Measurements from ENCODE around the gene DYDC1.

Gene DYDC1

DNA sequence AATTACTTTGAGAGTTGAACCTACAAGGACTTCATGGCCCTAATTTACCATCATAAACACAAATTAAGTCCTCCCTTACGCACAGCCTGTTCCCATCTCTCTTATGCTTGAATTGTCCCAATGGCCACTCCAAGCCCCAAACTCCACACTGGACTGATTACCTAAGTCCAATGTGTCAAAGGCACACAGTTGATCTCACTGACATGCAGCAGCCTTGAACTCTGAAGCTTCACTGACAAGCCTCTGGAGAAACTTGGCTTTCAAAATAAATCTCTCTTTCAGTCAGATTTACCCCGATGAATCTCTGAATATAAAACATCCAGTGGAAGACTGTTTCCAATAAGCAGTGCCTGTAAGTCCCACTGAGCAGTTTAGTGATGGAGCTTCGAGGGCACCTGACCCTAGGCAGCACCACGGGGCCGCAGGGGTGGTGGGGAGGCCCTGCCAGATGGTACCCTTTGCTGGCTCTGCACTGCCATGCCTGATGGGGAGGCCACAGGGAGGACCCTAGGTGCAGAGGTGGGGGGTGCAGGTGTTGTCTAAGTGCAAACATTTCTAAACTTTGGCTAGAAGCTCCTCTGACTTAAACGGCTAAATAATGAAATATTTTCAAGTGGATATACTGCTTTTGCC lies 63.8 kb downstream of the DYDC1 start:
- TF ChIP-seq, protein P1, sequence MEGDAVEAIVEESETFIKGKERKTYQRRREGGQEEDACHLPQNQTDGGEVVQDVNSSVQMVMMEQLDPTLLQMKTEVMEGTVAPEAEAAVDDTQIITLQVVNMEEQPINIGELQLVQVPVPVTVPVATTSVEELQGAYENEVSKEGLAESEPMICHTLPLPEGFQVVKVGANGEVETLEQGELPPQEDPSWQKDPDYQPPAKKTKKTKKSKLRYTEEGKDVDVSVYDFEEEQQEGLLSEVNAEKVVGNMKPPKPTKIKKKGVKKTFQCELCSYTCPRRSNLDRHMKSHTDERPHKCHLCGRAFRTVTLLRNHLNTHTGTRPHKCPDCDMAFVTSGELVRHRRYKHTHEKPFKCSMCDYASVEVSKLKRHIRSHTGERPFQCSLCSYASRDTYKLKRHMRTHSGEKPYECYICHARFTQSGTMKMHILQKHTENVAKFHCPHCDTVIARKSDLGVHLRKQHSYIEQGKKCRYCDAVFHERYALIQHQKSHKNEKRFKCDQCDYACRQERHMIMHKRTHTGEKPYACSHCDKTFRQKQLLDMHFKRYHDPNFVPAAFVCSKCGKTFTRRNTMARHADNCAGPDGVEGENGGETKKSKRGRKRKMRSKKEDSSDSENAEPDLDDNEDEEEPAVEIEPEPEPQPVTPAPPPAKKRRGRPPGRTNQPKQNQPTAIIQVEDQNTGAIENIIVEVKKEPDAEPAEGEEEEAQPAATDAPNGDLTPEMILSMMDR (IDR thresholded peaks at IDR 0.05; ENCODE audit: extremely low read depth, insufficient read depth, missing control alignments) = no peak
- DNase-seq (ENCODE audit: low spot score) = no peak
- in situ Hi-C loops (cut with MboI; ENCODE audit: low pct_unique_long_range_greater_than_20kb, low sequenced_read_pairs, unreplicated experiment) = no loop called here

DNA sequence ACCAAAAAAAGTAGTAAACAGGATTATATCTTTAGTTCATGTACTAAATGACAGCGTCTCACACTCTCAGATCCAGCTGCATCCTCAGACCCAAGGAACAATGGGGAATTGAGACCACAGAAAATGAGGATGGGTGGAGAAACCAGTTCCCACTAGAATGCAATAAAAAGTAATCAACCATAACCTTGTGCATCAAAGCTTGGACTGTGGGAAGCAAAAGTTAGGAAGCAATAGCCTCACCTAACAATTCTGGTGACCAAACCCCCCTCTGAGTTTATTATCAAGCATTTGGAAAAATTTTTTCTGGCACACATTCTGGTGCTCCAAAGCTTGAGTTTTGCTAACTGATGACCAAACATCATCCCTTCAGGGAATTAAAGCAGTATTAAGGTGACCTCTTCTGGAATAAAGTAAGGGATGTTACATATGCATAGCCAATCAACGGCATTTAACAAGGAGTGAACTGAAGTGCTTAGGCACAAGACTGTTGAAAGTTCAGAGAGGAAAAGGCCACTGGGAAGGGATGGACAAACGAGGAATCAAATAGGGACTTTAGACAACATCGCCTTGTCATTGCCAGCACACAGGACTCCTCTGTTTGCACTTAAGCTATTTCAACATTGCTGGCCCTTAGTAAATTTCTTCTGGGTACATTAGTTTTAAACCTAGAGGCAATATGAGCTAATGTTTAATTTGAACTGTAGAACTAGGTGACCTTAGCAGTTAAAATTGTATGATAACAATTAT lies 65.9 kb downstream of the DYDC1 start:
- in situ Hi-C loops (cut with MboI; ENCODE audit: low pct_unique_long_range_greater_than_20kb, low sequenced_read_pairs, unreplicated experiment) = no loop called here
- DNase-seq (ENCODE audit: low spot score) = no peak

DNA sequence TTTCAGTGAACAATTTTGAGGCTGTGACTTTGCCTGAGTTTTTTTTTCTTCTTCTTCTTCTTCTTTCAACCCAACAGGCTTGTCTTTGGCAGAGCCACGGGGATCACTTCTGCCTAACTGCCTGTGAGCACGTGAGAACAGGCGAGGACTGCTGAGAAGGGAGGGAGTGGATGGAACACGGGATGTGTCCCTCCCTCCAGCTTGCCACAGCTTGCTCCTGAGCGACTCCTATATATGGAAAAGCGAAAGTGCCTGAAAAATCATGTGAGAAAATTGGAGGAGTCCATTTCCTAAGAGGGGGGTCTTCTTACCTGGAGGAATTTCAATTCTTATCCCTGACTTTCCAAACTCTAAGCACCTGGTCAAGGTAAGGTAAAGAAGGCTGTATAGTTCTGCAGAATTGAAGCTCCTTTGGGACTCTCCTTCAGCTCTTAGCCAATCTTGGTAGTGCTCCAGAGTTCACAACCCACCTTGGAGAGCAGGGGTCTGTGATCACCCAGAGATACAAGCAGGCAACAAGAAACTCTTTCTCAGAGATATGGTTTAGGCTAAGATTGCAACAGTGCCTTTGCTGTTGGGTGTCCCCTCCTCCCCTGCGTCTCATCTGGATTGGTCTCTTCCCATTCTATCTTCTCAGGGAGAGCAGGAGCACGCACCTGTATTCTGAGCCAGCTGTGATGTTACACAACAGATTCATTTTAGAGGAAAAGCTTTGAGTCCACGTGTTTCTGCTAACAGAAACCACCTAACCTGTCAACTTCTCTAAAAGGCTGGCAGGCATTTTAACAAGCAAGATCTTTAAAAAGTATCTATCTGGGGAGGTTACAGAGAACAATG lies 66.9 kb downstream of the DYDC1 start, which contains the start of gene MAT1A:
Gene MAT1A, minus strand, starts transcription at position 208 of the 837 bp plus-strand sequence. CDS start 235 bp downstream, outside the sequence.
- DNase-seq (ENCODE audit: low spot score) = no peak
- TF ChIP-seq, protein P1 (IDR thresholded peaks at IDR 0.05; ENCODE audit: extremely low read depth, insufficient read depth, missing control alignments) = no peak
- in situ Hi-C loops (cut with MboI; ENCODE audit: low pct_unique_long_range_greater_than_20kb, low sequenced_read_pairs, unreplicated experiment) = no loop called here

More for the DNA sequence above, 65.9 kb downstream of the DYDC1 start:
- TF ChIP-seq, protein P1 (IDR thresholded peaks at IDR 0.05; ENCODE audit: extremely low read depth, insufficient read depth, missing control alignments) = no peak

DNA sequence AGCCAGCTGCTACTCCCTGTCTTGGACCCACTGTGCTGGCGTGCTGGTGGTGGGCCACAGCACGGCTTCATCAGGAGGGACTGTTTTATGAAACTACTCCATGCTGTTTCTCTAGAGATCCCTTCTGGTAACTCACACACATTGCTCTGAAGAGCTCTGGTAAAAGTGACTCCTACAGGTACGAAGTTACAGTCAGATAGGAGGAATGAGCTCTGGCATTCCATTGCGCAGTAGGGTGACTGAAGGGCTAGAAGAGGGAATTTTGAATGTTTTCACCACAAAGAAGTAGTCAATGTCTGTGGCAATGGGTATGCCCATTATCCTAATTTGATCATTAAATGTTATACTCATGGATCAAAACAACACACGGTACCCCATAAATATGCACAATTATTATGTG lies 67.7 kb downstream of the DYDC1 start:
- in situ Hi-C loops (cut with MboI; ENCODE audit: low pct_unique_long_range_greater_than_20kb, low sequenced_read_pairs, unreplicated experiment) = no loop called here
- TF ChIP-seq, protein P1 (IDR thresholded peaks at IDR 0.05; ENCODE audit: extremely low read depth, insufficient read depth, missing control alignments) = no peak

More for the DNA sequence above, 67.7 kb downstream of the DYDC1 start:
- no peak for DNase-seq (ENCODE audit: low spot score)
